GM23338 (cell line): Measurements from ENCODE around the gene SHOX. TPM values are rescaled to one million over a fixed set of nuclear protein-coding genes. Genes with fewer than 3 reads are reported as not detected.

Source experiments
- ATAC-seq: fragments of 200-7000 bp; cut with Tn5 transposase; 3 replicates; pipeline ENCODE4 v1.9.1; 2020
- DNase-seq: peaks from one replicate; pipeline ENCODE4 v3.0.0-alpha.2; 2015; ENCODE audit warnings: low spot score
- H2AFZ ChIP-seq: fragments of 200-600 bp; sonication (generic); 2 replicates; pipeline ENCODE4 v1.8.0; 2016; ENCODE audit warnings: antibody characterized with exemption, mild to moderate bottlenecking, moderate library complexity
- H3F3A ChIP-seq: fragments of 200-600 bp; sonication (generic); replicated peaks from 2 replicates; pipeline ENCODE4 v1.8.0; 2017; ENCODE audit warnings: antibody characterized with exemption, mixed run types, low read depth
- H3K27ac ChIP-seq: fragments of 200-600 bp; sonication (generic); 2 replicates; pipeline ENCODE4 v1.6.1; 2016; ENCODE audit warnings: low read depth
- H3K27me3 ChIP-seq: fragments of 200-600 bp; sonication (generic); 2 replicates; pipeline ENCODE4 v1.8.0; 2016; ENCODE audit warnings: mild to moderate bottlenecking, mixed run types, moderate library complexity; ENCODE audit not compliant: insufficient read depth
- H3K36me3 ChIP-seq: fragments of 200-600 bp; sonication (generic); 2 replicates; pipeline ENCODE4 v1.8.0; 2016; ENCODE audit warnings: mild to moderate bottlenecking; ENCODE audit not compliant: insufficient read depth
- H3K4me1 ChIP-seq: fragments of 200-600 bp; sonication (generic); 2 replicates; pipeline ENCODE4 v1.8.0; 2016; ENCODE audit warnings: mild to moderate bottlenecking, moderate library complexity; ENCODE audit not compliant: insufficient read depth
- H3K4me2 ChIP-seq: fragments of 200-600 bp; sonication (generic); 2 replicates; pipeline ENCODE4 v1.7.1; 2017; ENCODE audit warnings: mixed run types
- H3K4me3 ChIP-seq: fragments of 200-600 bp; sonication (generic); 2 replicates; pipeline ENCODE4 v1.6.1; 2016; ENCODE audit warnings: mixed run types
- H3K79me2 ChIP-seq: fragments of 200-600 bp; sonication (generic); replicated peaks from 2 replicates; pipeline ENCODE4 v1.8.0; 2017; ENCODE audit warnings: mild to moderate bottlenecking; ENCODE audit not compliant: insufficient read depth
- H3K9me2 ChIP-seq: fragments of 200-600 bp; sonication (generic); 2 replicates; pipeline ENCODE4 v1.8.0; 2017; ENCODE audit not compliant: insufficient read depth
- H4K20me1 ChIP-seq: fragments of 200-600 bp; sonication (generic); replicated peaks from 2 replicates; pipeline ENCODE4 v1.8.0; 2017; ENCODE audit warnings: mild to moderate bottlenecking; ENCODE audit not compliant: insufficient read depth
- H3K27ac Mint-ChIP-seq: 2 replicates; pipeline ENCODE4 v1.8.0; 2020; ENCODE audit warnings: inconsistent platforms, mild to moderate bottlenecking, moderate library complexity, mixed read lengths
- H3K27me3 Mint-ChIP-seq: 3 replicates; pipeline ENCODE4 v1.8.0; 2022; ENCODE audit warnings: low read depth, mild to moderate bottlenecking, moderate library complexity, mixed read lengths, inconsistent platforms; ENCODE audit not compliant: insufficient read depth, poor library complexity
- H3K36me3 Mint-ChIP-seq: 3 replicates; pipeline ENCODE4 v1.8.0; 2021; ENCODE audit warnings: low read depth, mild to moderate bottlenecking, inconsistent platforms, moderate library complexity, mixed read lengths
- H3K4me1 Mint-ChIP-seq: 3 replicates; pipeline ENCODE4 v1.8.0; 2020; ENCODE audit warnings: mild to moderate bottlenecking, inconsistent platforms, mixed read lengths
- H3K4me3 Mint-ChIP-seq: 3 replicates; pipeline ENCODE4 v1.8.0; 2021; ENCODE audit warnings: moderate library complexity, mild to moderate bottlenecking, inconsistent platforms, mixed read lengths
- H3K9me3 Mint-ChIP-seq: 3 replicates; pipeline ENCODE4 v1.8.0; 2020; ENCODE audit warnings: moderate library complexity, mild to moderate bottlenecking, inconsistent platforms, mixed read lengths
- CREB1 ChIP-seq: fragments of 250-450 bp; sonication (Bioruptor Pico); IDR thresholded peaks from 2 replicates; pipeline ENCODE4 v1.5.0; 2020; ENCODE audit warnings: low read depth, mild to moderate bottlenecking, moderate library complexity
- EZH2 ChIP-seq: fragments of 200-600 bp; sonication (generic); IDR thresholded peaks from one replicate; pipeline ENCODE4 v1.8.0; 2017; ENCODE audit warnings: antibody characterized with exemption, mild to moderate bottlenecking, low read depth; ENCODE audit not compliant: unreplicated experiment
- POLR2AphosphoS5 ChIP-seq: IDR thresholded peaks from 2 replicates; pipeline ENCODE4 v1.6.1; 2016; ENCODE audit warnings: antibody characterized with exemption, low read depth
- ZNF114 ChIP-seq: fragments of 250-450 bp; sonication (Bioruptor Pico); IDR thresholded peaks from 2 replicates; pipeline ENCODE4 v1.5.0; 2020; ENCODE audit warnings: mild to moderate bottlenecking, moderate library complexity
- ZNF331 ChIP-seq: fragments of 250-450 bp; sonication (Bioruptor Pico); IDR thresholded peaks from 2 replicates; pipeline ENCODE4 v1.5.0; 2020; ENCODE audit warnings: low read depth, mild to moderate bottlenecking, moderate library complexity
- polyA plus RNA-seq: library from polyadenylated mRNA; unstranded; fragments of >200 nt; fragmentation: Nextera tagmentation; extraction: Ambion mirVana; gene quantifications from 2 replicates; pipeline ENCODE4 v1.2.1, GENCODE V29; 2016
- total RNA-seq: library from RNA; depleted of rRNA; stranded (reverse); fragments of >200 nt; shearing (Covaris generic); gene quantifications from 2 replicates; pipeline ENCODE4 v1.2.3, GENCODE V29; 2014
- TF ChIP-seq, protein P1 (sequence below): fragments of 250-450 bp; sonication (Bioruptor Pico); IDR thresholded peaks from 2 replicates; pipeline ENCODE4 v1.5.0; 2020; ENCODE audit warnings: mild to moderate bottlenecking, moderate library complexity
- TF ChIP-seq, protein P2 (sequence below): IDR thresholded peaks from 2 replicates; pipeline ENCODE4 v1.6.1; 2016; ENCODE audit warnings: antibody characterized with exemption
- TF ChIP-seq, protein P3 (sequence below): IDR thresholded peaks from one replicate; pipeline ENCODE4 v1.6.1; 2018; ENCODE audit warnings: antibody characterized with exemption; ENCODE audit not compliant: unreplicated experiment

SHOX gene
- total and polyA plus RNA-seq, 2 experiments from 2014 or later = not detected

DNA sequence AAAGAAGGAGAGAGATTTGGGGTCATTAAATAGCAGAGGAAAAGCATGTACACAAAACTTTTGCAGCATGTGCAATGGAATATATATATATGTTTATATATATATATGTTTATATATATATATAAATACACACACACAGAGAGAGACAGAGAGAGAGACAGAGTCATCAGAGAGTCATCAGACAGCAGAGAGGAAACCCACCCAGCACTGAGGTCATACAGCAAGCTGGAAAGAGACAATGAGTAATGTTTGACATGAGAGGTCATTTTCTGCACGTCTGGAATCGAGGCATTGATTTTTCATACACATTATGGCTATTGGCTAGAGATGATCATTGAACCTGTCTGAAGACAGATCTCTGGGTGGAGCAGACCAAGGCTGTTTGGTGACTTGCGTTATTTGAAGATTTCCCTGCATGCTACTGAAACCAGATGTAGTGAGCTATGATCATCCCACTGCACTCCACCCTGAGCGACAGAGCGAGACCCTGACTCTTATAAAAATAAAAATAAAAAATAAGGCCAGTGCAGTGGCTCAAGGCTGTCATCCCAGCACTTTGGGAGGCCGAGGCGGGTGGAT lies 48.8 kb upstream of the SHOX start (continued):
- TF ChIP-seq, protein P1, sequence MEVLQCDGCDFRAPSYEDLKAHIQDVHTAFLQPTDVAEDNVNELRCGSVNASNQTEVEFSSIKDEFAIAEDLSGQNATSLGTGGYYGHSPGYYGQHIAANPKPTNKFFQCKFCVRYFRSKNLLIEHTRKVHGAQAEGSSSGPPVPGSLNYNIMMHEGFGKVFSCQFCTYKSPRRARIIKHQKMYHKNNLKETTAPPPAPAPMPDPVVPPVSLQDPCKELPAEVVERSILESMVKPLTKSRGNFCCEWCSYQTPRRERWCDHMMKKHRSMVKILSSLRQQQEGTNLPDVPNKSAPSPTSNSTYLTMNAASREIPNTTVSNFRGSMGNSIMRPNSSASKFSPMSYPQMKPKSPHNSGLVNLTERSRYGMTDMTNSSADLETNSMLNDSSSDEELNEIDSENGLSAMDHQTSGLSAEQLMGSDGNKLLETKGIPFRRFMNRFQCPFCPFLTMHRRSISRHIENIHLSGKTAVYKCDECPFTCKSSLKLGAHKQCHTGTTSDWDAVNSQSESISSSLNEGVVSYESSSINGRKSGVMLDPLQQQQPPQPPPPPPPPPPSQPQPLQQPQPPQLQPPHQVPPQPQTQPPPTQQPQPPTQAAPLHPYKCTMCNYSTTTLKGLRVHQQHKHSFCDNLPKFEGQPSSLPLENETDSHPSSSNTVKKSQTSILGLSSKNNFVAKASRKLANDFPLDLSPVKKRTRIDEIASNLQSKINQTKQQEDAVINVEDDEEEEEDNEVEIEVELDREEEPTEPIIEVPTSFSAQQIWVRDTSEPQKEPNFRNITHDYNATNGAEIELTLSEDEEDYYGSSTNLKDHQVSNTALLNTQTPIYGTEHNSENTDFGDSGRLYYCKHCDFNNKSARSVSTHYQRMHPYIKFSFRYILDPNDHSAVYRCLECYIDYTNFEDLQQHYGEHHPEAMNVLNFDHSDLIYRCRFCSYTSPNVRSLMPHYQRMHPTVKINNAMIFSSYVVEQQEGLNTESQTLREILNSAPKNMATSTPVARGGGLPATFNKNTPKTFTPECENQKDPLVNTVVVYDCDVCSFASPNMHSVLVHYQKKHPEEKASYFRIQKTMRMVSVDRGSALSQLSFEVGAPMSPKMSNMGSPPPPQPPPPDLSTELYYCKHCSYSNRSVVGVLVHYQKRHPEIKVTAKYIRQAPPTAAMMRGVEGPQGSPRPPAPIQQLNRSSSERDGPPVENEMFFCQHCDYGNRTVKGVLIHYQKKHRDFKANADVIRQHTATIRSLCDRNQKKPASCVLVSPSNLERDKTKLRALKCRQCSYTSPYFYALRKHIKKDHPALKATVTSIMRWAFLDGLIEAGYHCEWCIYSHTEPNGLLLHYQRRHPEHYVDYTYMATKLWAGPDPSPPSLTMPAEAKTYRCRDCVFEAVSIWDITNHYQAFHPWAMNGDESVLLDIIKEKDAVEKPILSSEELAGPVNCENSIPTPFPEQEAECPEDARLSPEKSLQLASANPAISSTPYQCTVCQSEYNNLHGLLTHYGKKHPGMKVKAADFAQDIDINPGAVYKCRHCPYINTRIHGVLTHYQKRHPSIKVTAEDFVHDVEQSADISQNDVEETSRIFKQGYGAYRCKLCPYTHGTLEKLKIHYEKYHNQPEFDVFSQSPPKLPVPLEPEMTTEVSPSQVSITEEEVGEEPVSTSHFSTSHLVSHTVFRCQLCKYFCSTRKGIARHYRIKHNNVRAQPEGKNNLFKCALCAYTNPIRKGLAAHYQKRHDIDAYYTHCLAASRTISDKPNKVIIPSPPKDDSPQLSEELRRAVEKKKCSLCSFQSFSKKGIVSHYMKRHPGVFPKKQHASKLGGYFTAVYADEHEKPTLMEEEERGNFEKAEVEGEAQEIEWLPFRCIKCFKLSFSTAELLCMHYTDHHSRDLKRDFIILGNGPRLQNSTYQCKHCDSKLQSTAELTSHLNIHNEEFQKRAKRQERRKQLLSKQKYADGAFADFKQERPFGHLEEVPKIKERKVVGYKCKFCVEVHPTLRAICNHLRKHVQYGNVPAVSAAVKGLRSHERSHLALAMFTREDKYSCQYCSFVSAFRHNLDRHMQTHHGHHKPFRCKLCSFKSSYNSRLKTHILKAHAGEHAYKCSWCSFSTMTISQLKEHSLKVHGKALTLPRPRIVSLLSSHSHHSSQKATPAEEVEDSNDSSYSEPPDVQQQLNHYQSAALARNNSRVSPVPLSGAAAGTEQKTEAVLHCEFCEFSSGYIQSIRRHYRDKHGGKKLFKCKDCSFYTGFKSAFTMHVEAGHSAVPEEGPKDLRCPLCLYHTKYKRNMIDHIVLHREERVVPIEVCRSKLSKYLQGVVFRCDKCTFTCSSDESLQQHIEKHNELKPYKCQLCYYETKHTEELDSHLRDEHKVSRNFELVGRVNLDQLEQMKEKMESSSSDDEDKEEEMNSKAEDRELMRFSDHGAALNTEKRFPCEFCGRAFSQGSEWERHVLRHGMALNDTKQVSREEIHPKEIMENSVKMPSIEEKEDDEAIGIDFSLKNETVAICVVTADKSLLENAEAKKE (CRISPR knock-in tag) = no peak
- TF ChIP-seq ZNF114 (CRISPR knock-in tag) (no peak), CREB1 (CRISPR knock-in tag) (no peak), EZH2 (no peak), ZNF331 (CRISPR knock-in tag) (no peak), POLR2AphosphoS5 (no peak)
- TF ChIP-seq, protein P2, sequence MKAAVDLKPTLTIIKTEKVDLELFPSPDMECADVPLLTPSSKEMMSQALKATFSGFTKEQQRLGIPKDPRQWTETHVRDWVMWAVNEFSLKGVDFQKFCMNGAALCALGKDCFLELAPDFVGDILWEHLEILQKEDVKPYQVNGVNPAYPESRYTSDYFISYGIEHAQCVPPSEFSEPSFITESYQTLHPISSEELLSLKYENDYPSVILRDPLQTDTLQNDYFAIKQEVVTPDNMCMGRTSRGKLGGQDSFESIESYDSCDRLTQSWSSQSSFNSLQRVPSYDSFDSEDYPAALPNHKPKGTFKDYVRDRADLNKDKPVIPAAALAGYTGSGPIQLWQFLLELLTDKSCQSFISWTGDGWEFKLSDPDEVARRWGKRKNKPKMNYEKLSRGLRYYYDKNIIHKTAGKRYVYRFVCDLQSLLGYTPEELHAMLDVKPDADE = no peak

DNA sequence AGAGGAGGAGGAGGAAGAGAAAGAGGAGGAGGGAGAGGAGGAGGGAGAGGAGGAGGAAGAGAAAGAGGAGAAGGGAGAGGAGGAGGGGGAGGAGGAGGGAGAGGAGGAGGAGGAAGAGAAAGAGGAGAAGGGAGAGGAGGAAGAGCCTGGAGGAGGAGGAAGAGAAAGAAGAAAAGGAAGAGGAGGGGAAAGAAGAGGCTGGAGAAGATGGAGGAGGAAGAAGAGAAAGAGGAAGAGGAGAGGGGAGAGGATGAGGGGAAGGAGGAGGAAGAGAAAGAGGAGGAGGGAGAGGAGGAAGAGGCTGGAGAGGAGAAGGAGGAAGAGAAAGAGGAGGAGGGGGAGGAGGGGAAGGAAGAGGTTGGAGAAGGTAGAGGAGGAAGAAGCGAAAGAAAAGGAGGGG lies 46.0 kb upstream of the SHOX start:
- no peaks in the 10 kb centered on the region for H3F3A ChIP-seq
- no peaks in the 10 kb centered on the region for H3K27me3 ChIP-seq
- Mint-ChIP-seq H3K36me3 (peaks cover 12% of the 10 kb centered on the region; the same call in 2 of the 3 replicates), H3K27ac (no peak overlapping the region), H3K4me1 (no peaks in the 10 kb centered on the region), H3K4me3 (no peak overlapping the region), H3K27me3 (peaks cover 3% of the 10 kb centered on the region), H3K9me3 (peaks cover 84% of the 10 kb centered on the region)
- peaks cover 3% of the 10 kb centered on the region; the same call in 1 of the 2 replicates for H3K4me1 ChIP-seq
- H4K20me1 ChIP-seq = no peaks in the 10 kb centered on the region
- H3K79me2 ChIP-seq = no peaks in the 10 kb centered on the region
- H2AFZ ChIP-seq = 0 out of 2 replicates have a peak overlapping the region, but pooled peaks have one; percentile 63
- no peak for ATAC-seq
- H3K36me3 ChIP-seq = no peaks in the 10 kb centered on the region
- H3K9me2 ChIP-seq = no peaks in the 10 kb centered on the region
- H3K27ac ChIP-seq = no peak overlapping the region
- no peak overlapping the region for H3K4me2 ChIP-seq
- no peak overlapping the region for H3K4me3 ChIP-seq
- no peak for DNase-seq
- TF ChIP-seq, protein P3, sequence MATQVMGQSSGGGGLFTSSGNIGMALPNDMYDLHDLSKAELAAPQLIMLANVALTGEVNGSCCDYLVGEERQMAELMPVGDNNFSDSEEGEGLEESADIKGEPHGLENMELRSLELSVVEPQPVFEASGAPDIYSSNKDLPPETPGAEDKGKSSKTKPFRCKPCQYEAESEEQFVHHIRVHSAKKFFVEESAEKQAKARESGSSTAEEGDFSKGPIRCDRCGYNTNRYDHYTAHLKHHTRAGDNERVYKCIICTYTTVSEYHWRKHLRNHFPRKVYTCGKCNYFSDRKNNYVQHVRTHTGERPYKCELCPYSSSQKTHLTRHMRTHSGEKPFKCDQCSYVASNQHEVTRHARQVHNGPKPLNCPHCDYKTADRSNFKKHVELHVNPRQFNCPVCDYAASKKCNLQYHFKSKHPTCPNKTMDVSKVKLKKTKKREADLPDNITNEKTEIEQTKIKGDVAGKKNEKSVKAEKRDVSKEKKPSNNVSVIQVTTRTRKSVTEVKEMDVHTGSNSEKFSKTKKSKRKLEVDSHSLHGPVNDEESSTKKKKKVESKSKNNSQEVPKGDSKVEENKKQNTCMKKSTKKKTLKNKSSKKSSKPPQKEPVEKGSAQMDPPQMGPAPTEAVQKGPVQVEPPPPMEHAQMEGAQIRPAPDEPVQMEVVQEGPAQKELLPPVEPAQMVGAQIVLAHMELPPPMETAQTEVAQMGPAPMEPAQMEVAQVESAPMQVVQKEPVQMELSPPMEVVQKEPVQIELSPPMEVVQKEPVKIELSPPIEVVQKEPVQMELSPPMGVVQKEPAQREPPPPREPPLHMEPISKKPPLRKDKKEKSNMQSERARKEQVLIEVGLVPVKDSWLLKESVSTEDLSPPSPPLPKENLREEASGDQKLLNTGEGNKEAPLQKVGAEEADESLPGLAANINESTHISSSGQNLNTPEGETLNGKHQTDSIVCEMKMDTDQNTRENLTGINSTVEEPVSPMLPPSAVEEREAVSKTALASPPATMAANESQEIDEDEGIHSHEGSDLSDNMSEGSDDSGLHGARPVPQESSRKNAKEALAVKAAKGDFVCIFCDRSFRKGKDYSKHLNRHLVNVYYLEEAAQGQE = no peak
